Measurements from ENCODE around the gene TOP2A. TPM values are rescaled to one million over a fixed set of nuclear protein-coding genes. Genes with fewer than 3 reads are reported as not detected.

TOP2A gene
- total RNA-seq, 1 donor from 2014 or later = 32.4 TPM

DNA sequence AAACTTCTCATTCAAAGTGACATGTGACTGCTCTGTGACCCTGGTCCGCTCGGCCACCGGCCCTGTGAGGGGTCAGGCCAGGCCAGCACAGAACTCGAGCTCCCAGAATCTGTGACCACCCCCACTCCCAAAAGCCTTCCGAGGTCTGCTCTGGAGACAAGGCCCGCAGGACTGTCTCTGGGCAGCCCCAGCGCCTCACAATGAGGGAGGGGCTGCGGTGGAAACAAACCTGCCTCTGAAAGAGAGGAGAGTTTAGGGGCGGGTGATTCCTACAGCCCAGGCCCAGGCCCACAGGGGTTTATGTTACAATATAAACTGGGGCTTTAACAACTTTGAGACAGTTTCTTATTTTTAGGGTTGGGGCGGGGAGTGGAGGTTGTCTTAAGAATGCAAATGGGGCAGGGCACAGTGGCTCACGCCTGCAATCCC lies 45.4 kb upstream of the TOP2A start:
- H3K27me3 Mint-ChIP-seq (ENCODE audit: unreplicated experiment) = peaks cover 2% of the 10 kb centered on the region
- no peaks in the 10 kb centered on the region for H3K36me3 Mint-ChIP-seq (ENCODE audit: unreplicated experiment)
- H3K9me3 Mint-ChIP-seq (ENCODE audit: unreplicated experiment) = peaks cover 4% of the 10 kb centered on the region
- TF ChIP-seq CTCF (IDR thresholded peaks at IDR 0.05; ENCODE audit: partially characterized antibody, unreplicated experiment) = no peak
- no peak for DNase-seq
- H3K27ac Mint-ChIP-seq (ENCODE audit: unreplicated experiment) = no peak overlapping the region
- H3K4me1 Mint-ChIP-seq (ENCODE audit: low read depth, unreplicated experiment) = peaks cover 11% of the 10 kb centered on the region
- no peak overlapping the region for H3K4me3 Mint-ChIP-seq (ENCODE audit: unreplicated experiment)

- Mint-ChIP-seq H3K4me1 (ENCODE audit: low read depth, unreplicated experiment) (peaks cover 13% of the 10 kb centered on the region), H3K4me3 (ENCODE audit: unreplicated experiment) (no peak overlapping the region), H3K9me3 (ENCODE audit: unreplicated experiment) (peaks cover 4% of the 10 kb centered on the region), H3K27me3 (ENCODE audit: unreplicated experiment) (peaks cover 5% of the 10 kb centered on the region), H3K27ac (ENCODE audit: unreplicated experiment) (no peak overlapping the region), H3K36me3 (ENCODE audit: unreplicated experiment) (no peaks in the 10 kb centered on the region)
- TF ChIP-seq CTCF (IDR thresholded peaks at IDR 0.05; ENCODE audit: partially characterized antibody, unreplicated experiment) = no peak
- no peak for DNase-seq
Observed at GRCh38 chr17:40462343-40463121, 44.8 kb upstream of the TOP2A start.

DNA sequence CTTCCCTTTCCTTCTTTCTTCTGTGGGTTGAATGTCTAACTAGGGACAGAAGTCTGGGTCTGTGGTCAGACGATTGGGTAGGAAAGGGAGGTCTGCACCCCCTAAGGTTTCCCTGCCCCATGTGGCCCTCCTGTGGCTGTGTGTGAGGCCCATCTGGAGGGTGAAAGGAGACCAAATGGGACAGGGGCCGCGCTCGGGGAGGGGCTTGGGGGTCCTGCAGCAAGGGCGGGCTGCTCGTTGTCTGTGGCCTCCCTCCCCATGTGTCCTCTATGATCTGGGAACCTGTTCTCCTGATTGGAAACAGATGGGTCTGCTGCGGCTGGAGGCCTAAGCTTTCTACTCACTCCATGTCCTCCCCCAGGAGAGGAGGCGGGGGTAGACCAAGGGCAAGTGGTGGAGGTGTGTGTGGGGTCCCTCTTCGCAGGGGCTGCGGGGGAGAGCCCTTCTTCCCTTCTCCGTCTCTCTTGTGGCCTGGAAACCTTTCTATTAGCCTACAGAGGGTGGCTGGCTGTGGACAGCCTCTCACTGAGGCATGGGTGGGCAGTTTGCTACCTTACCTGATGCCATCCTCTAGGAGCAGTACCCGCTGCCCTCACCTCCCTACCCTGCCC lies 44.1 kb upstream of the TOP2A start:
- H3K4me1 Mint-ChIP-seq (ENCODE audit: low read depth, unreplicated experiment) = peaks cover 16% of the 10 kb centered on the region
- no peak for TF ChIP-seq CTCF (IDR thresholded peaks at IDR 0.05; ENCODE audit: partially characterized antibody, unreplicated experiment)
- no peak overlapping the region for H3K4me3 Mint-ChIP-seq (ENCODE audit: unreplicated experiment)
- H3K27ac Mint-ChIP-seq (ENCODE audit: unreplicated experiment) = no peak overlapping the region
- no peaks in the 10 kb centered on the region for H3K36me3 Mint-ChIP-seq (ENCODE audit: unreplicated experiment)
- DNase-seq = no peak
- H3K9me3 Mint-ChIP-seq (ENCODE audit: unreplicated experiment) = peaks cover 4% of the 10 kb centered on the region
- H3K27me3 Mint-ChIP-seq (ENCODE audit: unreplicated experiment) = peaks cover 5% of the 10 kb centered on the region

DNA sequence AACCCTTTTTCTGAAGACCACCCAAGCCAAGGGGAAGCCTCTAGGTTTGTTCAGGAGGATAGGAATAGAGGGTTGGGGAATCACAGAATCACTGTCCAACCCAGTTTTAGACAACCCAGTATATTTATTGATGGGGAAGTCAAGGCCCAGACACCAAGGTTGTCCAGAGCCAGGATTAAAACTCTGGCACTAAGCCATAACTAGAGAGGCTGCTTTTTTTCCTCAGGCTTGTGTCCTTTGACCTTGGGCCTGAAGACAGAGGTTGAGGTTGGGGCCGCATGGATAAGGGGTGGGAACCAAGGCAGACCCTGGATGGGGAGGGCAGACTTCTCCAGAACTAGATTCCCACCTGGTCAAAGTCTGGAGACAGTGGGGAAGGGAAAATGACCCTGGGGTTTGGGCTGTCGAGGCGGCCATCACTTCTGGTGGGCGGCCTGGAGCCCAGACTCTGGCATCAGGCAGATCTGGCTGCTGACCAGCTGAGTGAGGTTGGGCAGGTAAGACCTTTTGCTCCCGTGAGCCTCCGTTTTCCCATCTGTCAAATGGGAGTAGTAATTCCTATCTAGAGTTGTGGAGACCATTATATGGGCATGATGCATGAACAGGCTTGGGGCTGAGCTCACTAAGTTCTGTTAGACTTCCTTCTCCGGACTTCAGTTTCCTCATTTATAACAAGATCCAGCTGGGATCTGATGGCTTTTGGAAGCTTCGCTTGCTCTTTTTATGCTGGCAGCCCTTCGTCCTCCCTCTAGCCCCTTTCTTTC lies 43.5 kb upstream of the TOP2A start:
- H3K9me3 Mint-ChIP-seq (ENCODE audit: unreplicated experiment) = peaks cover 4% of the 10 kb centered on the region
- TF ChIP-seq CTCF (IDR thresholded peaks at IDR 0.05; ENCODE audit: partially characterized antibody, unreplicated experiment) = no peak
- no peak overlapping the region for H3K27ac Mint-ChIP-seq (ENCODE audit: unreplicated experiment)
- DNase-seq = no peak
- H3K36me3 Mint-ChIP-seq (ENCODE audit: unreplicated experiment) = no peaks in the 10 kb centered on the region
- H3K4me3 Mint-ChIP-seq (ENCODE audit: unreplicated experiment) = no peak overlapping the region
- H3K27me3 Mint-ChIP-seq (ENCODE audit: unreplicated experiment) = peaks cover 7% of the 10 kb centered on the region
- H3K4me1 Mint-ChIP-seq (ENCODE audit: low read depth, unreplicated experiment) = peaks cover 16% of the 10 kb centered on the region
